GM18519 (cell line): ENCODE measurements around the gene IGFBP2.

Source experiments
- ATAC-seq: cut with Tn5 transposase; IDR thresholded peaks from one replicate; pipeline ENCODE4 v1.9.1; 2021; ENCODE audit warnings: mild to moderate bottlenecking, moderate library complexity; ENCODE audit not compliant: unreplicated experiment, low FRiP score

IGFBP2 gene

GRCh38 chr2:216615298-216616082, 17.7 kb upstream of the IGFBP2 start:
- ATAC-seq, result no peak

GRCh38 chr2:216616083-216616678, 17.0 kb upstream of the IGFBP2 start:
- no peak for ATAC-seq

- no peak for ATAC-seq
These were observed 15.9 kb upstream of the IGFBP2 start for GRCh38 chr2:216617159-216617815.

GRCh38 chr2:216618785-216619184, 14.4 kb upstream of the IGFBP2 start:
- ATAC-seq, result no peak

GRCh38 chr2:216619411-216620393, 13.5 kb upstream of the IGFBP2 start:
- no peak for ATAC-seq

GRCh38 chr2:216620786-216621185, 12.4 kb upstream of the IGFBP2 start:
- no peak for ATAC-seq

GRCh38 chr2:216621292-216621691, 11.9 kb upstream of the IGFBP2 start:
- no peak for ATAC-seq

GRCh38 chr2:216622526-216622925, 10.7 kb upstream of the IGFBP2 start:
- ATAC-seq, result no peak

- no peak for ATAC-seq
These were observed 9.0 kb upstream of the IGFBP2 start for GRCh38 chr2:216624251-216624650.

- ATAC-seq, result no peak
These were observed 6.9 kb upstream of the IGFBP2 start for GRCh38 chr2:216626168-216626874.

- no peak for ATAC-seq
These were observed 6.4 kb upstream of the IGFBP2 start for GRCh38 chr2:216626875-216627245.

GRCh38 chr2:216629784-216630183, 3.4 kb upstream of the IGFBP2 start:
- no peak for ATAC-seq

- ATAC-seq, result no peak
These were observed 771 bp upstream of the IGFBP2 start for GRCh38 chr2:216632346-216632951.

- ATAC-seq, result no peak
These were observed 573 bp downstream of the IGFBP2 start for GRCh38 chr2:216633616-216634369.

- no peak for ATAC-seq
These were observed 1.3 kb downstream of the IGFBP2 start for GRCh38 chr2:216634370-216635148.

- no peak for ATAC-seq
These were observed 2.0 kb downstream of the IGFBP2 start for GRCh38 chr2:216635171-216635570.

- no peak for ATAC-seq
These were observed 2.7 kb downstream of the IGFBP2 start for GRCh38 chr2:216635701-216636550.
